Sigmoid colon (tissue), 7 donors: ENCODE measurements around the gene KIAA0513. TPM values are rescaled to one million over a fixed set of nuclear protein-coding genes. Genes with fewer than 3 reads are reported as not detected.

Experiments used
- DNase-seq: peaks from one replicate; pipeline ENCODE4 v3.0.0-alpha.2; 2019
- H3K27ac ChIP-seq, 4 donors: fragments of 200-600 bp; sonication (generic); one replicate each; pipeline ENCODE4 v1.5.1; 2016 to 2019; ENCODE audit warnings: mild to moderate bottlenecking in 1 of 4
- H3K27me3 ChIP-seq, 3 donors: fragments of 200-600 bp; sonication (generic); one replicate each; pipeline ENCODE4 v1.5.1; 2019; ENCODE audit warnings: mild to moderate bottlenecking in 1 of 3
- H3K36me3 ChIP-seq, 4 donors: fragments of 200-600 bp; sonication (generic); one replicate each; pipeline ENCODE4 v1.5.1; 2016 to 2019
- H3K4me1 ChIP-seq, 4 donors: fragments of 200-600 bp; sonication (generic); one replicate each; pipeline ENCODE4 v1.5.1; 2017 to 2019
- H3K4me3 ChIP-seq, 4 donors: fragments of 200-600 bp; sonication (generic); one replicate each; pipeline ENCODE4 v1.5.1; 2017 to 2019; ENCODE audit warnings: mild to moderate bottlenecking in 2 of 4, moderate library complexity in 1 of 4
- H3K9me3 ChIP-seq, 4 donors: fragments of 200-600 bp in 3 of 4; sonication (generic) in 3 of 4; one replicate each; pipeline versions ENCODE4 v1.5.1 to v1.6.1; 2013 to 2019
- EP300 ChIP-seq, 4 donors: sonication (generic); formaldehyde crosslinking; IDR thresholded peaks; one replicate each; pipeline ENCODE4 v1.6.1; 2017; ENCODE audit warnings: antibody characterized with exemption in 4 of 4
- POLR2A ChIP-seq, 2 donors: fragments of 450-650 bp; IDR thresholded peaks; one replicate each; pipeline ENCODE4 v1.6.1; 2016; ENCODE audit warnings: antibody characterized with exemption in 2 of 2, mild to moderate bottlenecking in 2 of 2, moderate library complexity in 2 of 2
- POLR2AphosphoS5 ChIP-seq, 4 donors: sonication (generic); formaldehyde crosslinking; IDR thresholded peaks; one replicate each; pipeline ENCODE4 v1.6.1; 2017; ENCODE audit warnings: antibody characterized with exemption in 4 of 4
- WGBS, 2 donors: extraction: QIAGEN DNeasy Blood & Tissue Kit; methylation state at CpG; one replicate each; pipeline ENCODE4 v1.1.7; 2013; 5-methylcytosine and 5-hydroxymethylcytosine counted together
- intact Hi-C: fragments of 100-400 bp; cut with DNase I; formaldehyde crosslinking; loops from one replicate; pipeline ENCODE4 v1.15.1; 2023
- polyA plus RNA-seq, 3 donors: library from polyadenylated mRNA; stranded (reverse); fragments of 200-250 nt; gene quantifications; one replicate each; pipeline ENCODE4 v1.2.3, GENCODE V29; 2013
- total RNA-seq, 4 donors: library from RNA; depleted of rRNA; stranded (reverse); fragments of >200 nt; gene quantifications; one replicate each; pipeline ENCODE4 v1.1.0, GENCODE V29; 2016
- TF ChIP-seq, protein P1 (sequence below), 4 experiments: fragments of 450-650 bp in 3 of 4; fragments of 200-600 bp in 1 of 4; IDR thresholded peaks; one replicate each; pipeline ENCODE4 v1.5.1; 2016 to 2019; ENCODE audit warnings: antibody characterized with exemption in 4 of 4, mild to moderate bottlenecking in 3 of 4, moderate library complexity in 2 of 4
- donor health status: healthy with polysubstance abuse.
- donor health status: Bipolar disorder and iron deficiency.
- donor health status: healthy.

Gene KIAA0513
- total and polyA plus RNA-seq, 7 donors, result 8.4 to 40.2 (median 18.6) TPM

DNA sequence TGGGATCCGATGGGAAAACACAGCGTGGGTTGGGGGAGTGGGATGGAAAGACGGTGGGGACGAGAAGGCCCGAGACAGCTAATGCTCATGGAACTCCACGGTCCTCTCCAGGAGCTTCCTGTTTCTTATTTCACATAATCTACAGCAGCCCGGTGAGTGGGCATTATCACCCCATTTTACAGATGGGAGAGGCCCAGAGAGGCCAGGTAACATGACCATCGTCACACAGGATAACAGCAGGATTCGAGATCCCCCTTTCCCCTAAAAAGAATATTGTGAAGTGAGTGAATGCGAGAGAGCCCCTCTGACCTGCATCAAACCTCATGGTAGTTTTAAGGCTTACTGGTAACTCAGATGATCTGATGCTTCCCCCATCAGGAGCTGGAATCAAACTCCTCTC, 72.7 kb downstream of the KIAA0513 start:
- DNase-seq, result no peak
- 90 to 92% methylated on average over 10 of the region's 10 CpGs for WGBS, 2 donors
- H3K27me3 ChIP-seq, result peaks cover 0 to 7% (median 0%) of the 10 kb centered on the region in 3 donors
- H3K9me3 ChIP-seq, result no peaks in the 10 kb centered on the region
- intact Hi-C loops, result no loop called here
- TF ChIP-seq POLR2A (IDR thresholded peaks at IDR 0.05) (no peak), POLR2AphosphoS5 (IDR thresholded peaks at IDR 0.05) (no peak), EP300 (IDR thresholded peaks at IDR 0.05) (no peak)
- TF ChIP-seq, protein P1, sequence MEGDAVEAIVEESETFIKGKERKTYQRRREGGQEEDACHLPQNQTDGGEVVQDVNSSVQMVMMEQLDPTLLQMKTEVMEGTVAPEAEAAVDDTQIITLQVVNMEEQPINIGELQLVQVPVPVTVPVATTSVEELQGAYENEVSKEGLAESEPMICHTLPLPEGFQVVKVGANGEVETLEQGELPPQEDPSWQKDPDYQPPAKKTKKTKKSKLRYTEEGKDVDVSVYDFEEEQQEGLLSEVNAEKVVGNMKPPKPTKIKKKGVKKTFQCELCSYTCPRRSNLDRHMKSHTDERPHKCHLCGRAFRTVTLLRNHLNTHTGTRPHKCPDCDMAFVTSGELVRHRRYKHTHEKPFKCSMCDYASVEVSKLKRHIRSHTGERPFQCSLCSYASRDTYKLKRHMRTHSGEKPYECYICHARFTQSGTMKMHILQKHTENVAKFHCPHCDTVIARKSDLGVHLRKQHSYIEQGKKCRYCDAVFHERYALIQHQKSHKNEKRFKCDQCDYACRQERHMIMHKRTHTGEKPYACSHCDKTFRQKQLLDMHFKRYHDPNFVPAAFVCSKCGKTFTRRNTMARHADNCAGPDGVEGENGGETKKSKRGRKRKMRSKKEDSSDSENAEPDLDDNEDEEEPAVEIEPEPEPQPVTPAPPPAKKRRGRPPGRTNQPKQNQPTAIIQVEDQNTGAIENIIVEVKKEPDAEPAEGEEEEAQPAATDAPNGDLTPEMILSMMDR (IDR thresholded peaks at IDR 0.05), result no peak
- no peak overlapping the region for H3K27ac ChIP-seq
- H3K4me3 ChIP-seq, result no peak overlapping the region
- H3K36me3 ChIP-seq, result no peaks in the 10 kb centered on the region
- H3K4me1 ChIP-seq, result no peaks in the 10 kb centered on the region

DNA sequence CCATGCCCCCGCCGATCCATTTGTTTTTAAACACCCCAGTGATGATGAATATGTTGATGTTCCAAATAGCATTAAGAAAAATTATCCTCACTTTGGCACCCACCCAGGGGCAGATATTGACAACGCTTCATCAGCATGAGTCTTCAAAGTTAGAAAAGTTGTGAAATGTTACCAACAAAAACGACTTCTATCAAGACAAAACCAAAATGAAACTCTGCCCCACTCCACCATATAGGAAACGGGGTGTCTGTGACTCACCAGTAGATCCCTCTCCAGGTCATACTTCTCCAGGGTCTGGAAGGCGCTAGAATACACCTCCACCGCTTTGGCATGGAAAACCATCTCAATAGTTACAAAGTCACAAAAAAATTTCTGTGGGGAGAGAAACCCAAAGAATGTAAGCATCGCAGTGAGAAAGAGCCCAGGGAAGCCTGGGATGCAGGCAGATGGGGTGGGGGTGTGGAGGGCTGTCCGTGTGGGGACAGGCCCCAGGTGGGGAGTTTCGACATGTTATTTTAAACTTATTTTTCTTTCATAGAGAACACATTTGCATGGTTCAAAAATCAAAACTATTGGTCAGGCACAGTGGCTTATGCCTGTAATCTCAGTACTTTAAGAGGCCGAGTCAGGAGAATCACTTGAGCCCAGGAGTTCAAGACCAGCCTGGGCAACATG, 74.5 kb downstream of the KIAA0513 start:
- Histone ChIP-seq H3K4me3 (no peak overlapping the region), H3K4me1 (no peaks in the 10 kb centered on the region), H3K27me3 (no peaks in the 10 kb centered on the region), H3K27ac (no peak overlapping the region), H3K9me3 (no peaks in the 10 kb centered on the region), H3K36me3 (no peaks in the 10 kb centered on the region)
- intact Hi-C loops, result no loop called here
- TF ChIP-seq EP300 (IDR thresholded peaks at IDR 0.05), result no peak
- no peak for TF ChIP-seq POLR2AphosphoS5 (IDR thresholded peaks at IDR 0.05)
- TF ChIP-seq, protein P1 (IDR thresholded peaks at IDR 0.05), result no peak
- no peak for TF ChIP-seq POLR2A (IDR thresholded peaks at IDR 0.05)
- 77 to 79% methylated on average over 11 of the region's 11 CpGs for WGBS, 2 donors
- no peak for DNase-seq

DNA sequence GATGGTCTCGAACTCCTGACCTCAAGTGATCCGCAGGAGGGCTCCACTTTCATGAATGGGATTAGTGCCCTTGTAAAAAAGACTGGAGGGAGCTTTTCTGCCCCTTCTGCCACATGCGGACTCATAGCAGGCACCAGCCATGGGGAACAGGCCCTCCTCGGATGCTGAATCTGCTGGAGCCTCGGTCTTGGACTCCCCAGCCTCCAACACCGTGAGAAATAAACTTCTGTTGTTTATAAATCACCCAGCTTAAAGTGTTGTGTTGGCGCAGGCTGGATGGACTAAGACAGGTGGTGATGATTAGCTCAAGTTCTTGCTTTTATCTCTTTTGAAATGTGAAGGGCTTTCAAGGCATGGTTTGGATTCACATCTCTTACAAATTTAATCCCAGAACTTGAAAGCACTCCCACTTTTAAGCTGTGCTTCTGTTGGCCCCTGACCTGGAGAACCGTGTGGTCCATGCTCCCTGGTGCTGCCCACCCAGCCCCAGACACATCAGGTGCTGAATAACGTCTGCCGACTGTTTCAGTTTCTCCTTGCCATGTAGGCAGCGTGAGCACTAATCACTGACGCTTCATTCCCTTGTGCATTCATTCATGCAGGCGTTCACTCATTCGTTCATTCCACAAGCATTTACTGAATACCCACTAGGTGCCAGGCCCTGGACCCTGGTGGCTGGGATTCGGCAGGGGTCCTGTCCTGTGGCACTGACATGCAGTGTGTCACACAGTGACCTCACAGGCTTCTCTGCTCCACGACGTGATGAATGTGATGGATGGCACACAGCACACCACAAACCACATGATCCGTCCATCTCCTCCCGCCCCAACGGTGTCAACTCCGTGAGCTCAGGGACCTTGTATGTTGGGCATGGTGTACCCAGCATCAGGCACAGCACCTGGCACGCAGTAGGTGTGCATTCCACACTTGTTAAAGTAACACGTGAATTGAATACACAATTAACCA, 75.8 kb downstream of the KIAA0513 start:
- Histone ChIP-seq H3K36me3 (no peaks in the 10 kb centered on the region), H3K27me3 (no peaks in the 10 kb centered on the region), H3K27ac (no peak overlapping the region), H3K4me1 (no peaks in the 10 kb centered on the region), H3K9me3 (no peaks in the 10 kb centered on the region), H3K4me3 (no peak overlapping the region)
- 82 to 87% methylated on average over 23 of the region's 23 CpGs for WGBS, 2 donors
- intact Hi-C loops, result no loop called here
- no peak for TF ChIP-seq POLR2AphosphoS5 (IDR thresholded peaks at IDR 0.05)
- no peak for TF ChIP-seq POLR2A (IDR thresholded peaks at IDR 0.05)
- no peak for TF ChIP-seq EP300 (IDR thresholded peaks at IDR 0.05)
- TF ChIP-seq, protein P1 (IDR thresholded peaks at IDR 0.05), result no peak
- no peak for DNase-seq

DNA sequence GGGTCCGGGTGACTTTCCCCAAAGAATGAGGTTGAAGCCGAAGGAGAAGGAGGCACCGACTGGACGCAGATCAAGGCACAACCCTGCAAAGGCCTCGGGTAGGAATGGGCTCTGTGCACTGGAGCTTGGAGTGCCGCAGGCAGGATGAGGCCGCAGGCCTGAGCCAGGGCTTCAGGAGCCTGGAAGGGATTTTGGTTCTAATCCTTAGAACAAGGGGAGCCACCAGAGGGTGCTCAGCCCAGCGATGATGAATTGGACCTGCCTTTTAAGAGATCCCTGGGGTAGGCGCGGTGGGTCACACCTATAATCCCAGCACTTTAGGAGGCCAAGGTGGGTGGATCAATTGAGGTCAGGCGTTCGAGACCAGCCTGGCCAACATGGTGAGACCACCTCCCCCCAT, 76.6 kb downstream of the KIAA0513 start:
- no peak for DNase-seq
- 86 to 90% methylated on average over 12 of the region's 12 CpGs for WGBS, 2 donors
- intact Hi-C loops, result no loop called here
- no peak overlapping the region for H3K27ac ChIP-seq
- no peak overlapping the region for H3K4me3 ChIP-seq
- no peaks in the 10 kb centered on the region for H3K9me3 ChIP-seq
- no peaks in the 10 kb centered on the region for H3K27me3 ChIP-seq
- no peaks in the 10 kb centered on the region for H3K4me1 ChIP-seq
- no peak for TF ChIP-seq POLR2A (IDR thresholded peaks at IDR 0.05)
- TF ChIP-seq, protein P1 (IDR thresholded peaks at IDR 0.05), result no peak
- no peak for TF ChIP-seq EP300 (IDR thresholded peaks at IDR 0.05)
- no peak for TF ChIP-seq POLR2AphosphoS5 (IDR thresholded peaks at IDR 0.05)
- no peaks in the 10 kb centered on the region for H3K36me3 ChIP-seq
